Measurements from ENCODE around the gene FBLN7. TPM values are rescaled to one million over a fixed set of nuclear protein-coding genes. Genes with fewer than 3 reads are reported as not detected.

FBLN7 gene
- total and polyA plus RNA-seq, 2 experiments from 2014 or later: 1.6 to 1.7 TPM

DNA sequence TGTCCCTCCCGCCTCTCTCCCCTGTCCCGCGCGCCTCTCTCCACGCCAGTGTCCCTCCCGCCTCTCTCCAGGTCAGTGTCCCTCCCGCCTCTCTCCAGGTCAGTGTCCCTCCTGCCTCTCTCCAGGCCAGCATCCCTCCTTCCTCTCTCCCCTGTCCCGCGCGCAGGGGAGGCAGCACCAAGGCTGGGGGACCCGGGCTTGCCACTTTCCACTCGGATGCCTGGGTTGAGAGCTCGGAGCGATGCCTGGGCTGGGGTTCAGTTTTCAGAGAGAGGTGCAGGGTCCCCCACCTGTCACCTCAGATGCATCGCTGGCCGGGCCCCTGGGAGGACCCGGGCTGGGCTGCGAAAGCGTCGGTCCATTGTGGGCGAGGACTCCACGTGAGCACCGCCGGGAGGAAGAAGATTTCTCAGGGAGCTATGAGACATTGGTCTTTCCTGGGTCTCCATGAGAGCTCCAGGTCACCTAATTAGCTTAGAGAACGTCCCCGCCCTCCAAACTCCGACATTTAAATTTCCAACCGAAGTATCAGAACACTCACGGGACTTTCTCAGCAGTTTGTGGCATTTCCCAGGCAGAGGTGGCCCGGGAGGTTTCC is 2.1 kb downstream of the FBLN7 start:
- Histone ChIP-seq H3K9me3 (ENCODE audit: low read depth) (no peaks in the 10 kb centered on the region), H3K4me2 (peak overlapping the region; percentile 71), H3K36me3 (replicated peaks; ENCODE audit: insufficient read depth, low read depth) (no peaks in the 10 kb centered on the region), H3K4me3 (no peak overlapping the region), H3K27ac (no peak overlapping the region), H3K79me2 (no peaks in the 10 kb centered on the region), H2AFZ (no peak overlapping the region), H3K27me3 (peaks cover 27% of the 10 kb centered on the region), H4K20me1 (ENCODE audit: insufficient read depth, poor library complexity, severe bottlenecking) (no peaks in the 10 kb centered on the region), H3K9me2 (replicated peaks; ENCODE audit: insufficient read depth) (no peaks in the 10 kb centered on the region), H3K4me1 (ENCODE audit: insufficient read depth) (no peaks in the 10 kb centered on the region)
- 15% methylated on average over 25 of the region's 30 CpGs for WGBS (ENCODE audit: low lambda C conversion rate, missing lambda C conversion rate)
- DNase-seq (ENCODE audit: low spot score): no peak
- TF ChIP-seq EZH2 (IDR thresholded peaks at IDR 0.05; ENCODE audit: borderline replicate concordance): peak; percentile 79
- TF ChIP-seq EZH2phosphoT487 (IDR thresholded peaks at IDR 0.05; ENCODE audit: low read depth, severe bottlenecking, unreplicated experiment): no peak

DNA sequence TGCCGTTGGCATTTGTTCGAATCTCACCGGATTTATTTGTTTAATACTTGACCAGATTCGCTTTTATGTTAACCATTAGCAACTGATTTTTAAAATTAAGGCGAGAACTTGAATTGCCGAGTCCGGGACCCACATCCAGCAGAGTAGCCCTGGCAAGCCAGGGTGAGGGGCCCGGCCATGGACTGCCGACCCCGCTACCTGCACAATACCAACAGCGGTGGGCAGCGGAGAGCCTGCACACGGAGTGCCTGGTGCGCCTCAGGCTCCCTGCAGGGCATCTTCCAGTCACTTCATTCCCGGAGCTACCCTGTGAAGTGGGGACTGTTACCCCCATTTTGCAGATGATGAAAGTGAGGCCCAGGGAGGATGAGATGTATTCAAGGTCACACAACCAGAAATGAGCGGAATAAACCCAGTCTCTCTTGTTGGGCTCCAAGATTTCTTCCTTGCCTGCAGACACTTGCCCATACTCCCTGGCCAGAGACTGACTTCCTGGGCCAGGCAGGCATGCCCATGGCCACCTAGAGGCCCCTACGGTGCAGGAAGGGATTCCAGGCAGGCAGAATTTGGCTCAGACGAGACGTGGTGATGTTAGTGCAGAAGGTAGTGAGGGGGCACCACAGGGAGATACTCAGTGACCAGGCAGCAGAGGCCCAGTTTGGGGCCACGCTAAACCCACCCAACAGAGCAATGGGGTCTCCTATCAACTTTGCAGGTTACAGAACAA is 2.9 kb downstream of the FBLN7 start:
- Histone ChIP-seq H3K4me1 (ENCODE audit: insufficient read depth) (no peaks in the 10 kb centered on the region), H3K27ac (no peak overlapping the region), H2AFZ (no peak overlapping the region), H3K79me2 (no peaks in the 10 kb centered on the region), H3K9me2 (replicated peaks; ENCODE audit: insufficient read depth) (no peaks in the 10 kb centered on the region), H3K4me3 (no peak overlapping the region), H3K4me2 (peak overlapping the region; percentile 71), H3K9me3 (ENCODE audit: low read depth) (no peaks in the 10 kb centered on the region), H3K36me3 (replicated peaks; ENCODE audit: insufficient read depth, low read depth) (no peaks in the 10 kb centered on the region), H4K20me1 (ENCODE audit: insufficient read depth, poor library complexity, severe bottlenecking) (no peaks in the 10 kb centered on the region), H3K27me3 (peaks cover 27% of the 10 kb centered on the region)
- TF ChIP-seq, protein P1, sequence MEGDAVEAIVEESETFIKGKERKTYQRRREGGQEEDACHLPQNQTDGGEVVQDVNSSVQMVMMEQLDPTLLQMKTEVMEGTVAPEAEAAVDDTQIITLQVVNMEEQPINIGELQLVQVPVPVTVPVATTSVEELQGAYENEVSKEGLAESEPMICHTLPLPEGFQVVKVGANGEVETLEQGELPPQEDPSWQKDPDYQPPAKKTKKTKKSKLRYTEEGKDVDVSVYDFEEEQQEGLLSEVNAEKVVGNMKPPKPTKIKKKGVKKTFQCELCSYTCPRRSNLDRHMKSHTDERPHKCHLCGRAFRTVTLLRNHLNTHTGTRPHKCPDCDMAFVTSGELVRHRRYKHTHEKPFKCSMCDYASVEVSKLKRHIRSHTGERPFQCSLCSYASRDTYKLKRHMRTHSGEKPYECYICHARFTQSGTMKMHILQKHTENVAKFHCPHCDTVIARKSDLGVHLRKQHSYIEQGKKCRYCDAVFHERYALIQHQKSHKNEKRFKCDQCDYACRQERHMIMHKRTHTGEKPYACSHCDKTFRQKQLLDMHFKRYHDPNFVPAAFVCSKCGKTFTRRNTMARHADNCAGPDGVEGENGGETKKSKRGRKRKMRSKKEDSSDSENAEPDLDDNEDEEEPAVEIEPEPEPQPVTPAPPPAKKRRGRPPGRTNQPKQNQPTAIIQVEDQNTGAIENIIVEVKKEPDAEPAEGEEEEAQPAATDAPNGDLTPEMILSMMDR (IDR thresholded peaks at IDR 0.05; ENCODE audit: poor library complexity): no peak
- no peak for TF ChIP-seq EZH2phosphoT487 (IDR thresholded peaks at IDR 0.05; ENCODE audit: low read depth, severe bottlenecking, unreplicated experiment)
- no peak for TF ChIP-seq EZH2 (IDR thresholded peaks at IDR 0.05; ENCODE audit: borderline replicate concordance)
- DNase-seq (ENCODE audit: low spot score): no peak
- 84% methylated on average over 20 of the region's 20 CpGs for WGBS (ENCODE audit: low lambda C conversion rate, missing lambda C conversion rate)

DNA sequence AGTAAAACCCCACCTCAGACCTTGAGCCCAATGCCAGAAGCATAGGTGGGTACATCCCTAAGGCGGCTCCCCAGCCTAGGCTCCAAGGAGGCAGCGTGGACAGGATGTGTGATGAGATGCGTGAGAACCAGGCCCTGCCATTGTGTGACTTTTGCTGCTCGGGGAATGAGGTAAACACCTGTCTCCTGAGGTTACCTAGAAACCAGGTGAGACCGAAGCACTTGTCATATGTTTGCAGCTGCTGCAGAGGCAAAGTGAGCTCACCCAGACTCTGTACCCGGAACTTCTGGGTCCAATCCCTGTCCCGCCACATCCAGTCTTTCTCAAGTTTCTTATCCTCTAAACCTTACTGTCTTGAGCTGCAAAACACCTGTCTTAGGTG is 3.4 kb downstream of the FBLN7 start:
- 87% methylated on average over 7 of the region's 7 CpGs for WGBS (ENCODE audit: low lambda C conversion rate, missing lambda C conversion rate)
- no peak for TF ChIP-seq EZH2 (IDR thresholded peaks at IDR 0.05; ENCODE audit: borderline replicate concordance)
- TF ChIP-seq EZH2phosphoT487 (IDR thresholded peaks at IDR 0.05; ENCODE audit: low read depth, severe bottlenecking, unreplicated experiment): no peak
- no peak for DNase-seq (ENCODE audit: low spot score)
- H3K4me2 ChIP-seq: no peak overlapping the region
- H3K27ac ChIP-seq: no peak overlapping the region
- H3K9me3 ChIP-seq (ENCODE audit: low read depth): no peaks in the 10 kb centered on the region
- H3K4me3 ChIP-seq: no peak overlapping the region
- peaks cover 27% of the 10 kb centered on the region for H3K27me3 ChIP-seq
- H2AFZ ChIP-seq: no peak overlapping the region
- no peaks in the 10 kb centered on the region for H3K79me2 ChIP-seq
- no peaks in the 10 kb centered on the region for H3K4me1 ChIP-seq (ENCODE audit: insufficient read depth)
- H3K9me2 ChIP-seq (replicated peaks; ENCODE audit: insufficient read depth): no peaks in the 10 kb centered on the region
- H4K20me1 ChIP-seq (ENCODE audit: insufficient read depth, poor library complexity, severe bottlenecking): no peaks in the 10 kb centered on the region
- H3K36me3 ChIP-seq (replicated peaks; ENCODE audit: insufficient read depth, low read depth): no peaks in the 10 kb centered on the region

DNA sequence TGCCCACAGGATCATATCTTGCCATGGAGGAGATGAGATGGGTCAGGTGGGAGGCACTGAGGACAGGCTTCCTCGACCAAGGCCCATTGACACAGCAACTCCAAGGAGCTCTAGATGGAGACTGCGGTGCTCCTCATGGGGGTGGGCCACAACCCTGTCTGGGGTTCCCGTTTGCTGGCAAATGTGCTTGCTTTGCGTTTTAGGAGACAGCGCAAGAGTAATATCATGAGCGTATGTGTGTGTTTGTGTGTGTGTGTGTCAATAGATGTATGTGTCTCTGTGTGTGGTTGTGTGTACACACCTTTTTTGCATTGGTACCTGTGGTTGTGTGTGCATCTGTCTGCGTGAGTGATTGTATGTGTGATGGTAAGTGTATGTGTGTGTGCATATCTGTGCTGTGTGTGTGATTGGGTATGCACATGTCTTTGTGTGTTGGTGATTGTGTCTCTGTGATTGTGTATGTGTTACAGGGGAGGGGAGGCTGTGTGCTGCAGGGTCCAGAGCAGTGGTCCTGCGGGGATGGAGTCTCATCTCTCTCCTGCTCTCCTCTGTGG is 4.4 kb downstream of the FBLN7 start:
- no peak overlapping the region for H2AFZ ChIP-seq
- no peaks in the 10 kb centered on the region for H4K20me1 ChIP-seq (ENCODE audit: insufficient read depth, poor library complexity, severe bottlenecking)
- peaks cover 20% of the 10 kb centered on the region for H3K27me3 ChIP-seq
- TF ChIP-seq, protein P1 (IDR thresholded peaks at IDR 0.05; ENCODE audit: poor library complexity): no peak
- TF ChIP-seq EZH2 (IDR thresholded peaks at IDR 0.05; ENCODE audit: borderline replicate concordance): no peak
- TF ChIP-seq EZH2phosphoT487 (IDR thresholded peaks at IDR 0.05; ENCODE audit: low read depth, severe bottlenecking, unreplicated experiment): no peak
- H3K27ac ChIP-seq: no peak overlapping the region
- no peaks in the 10 kb centered on the region for H3K79me2 ChIP-seq
- no peaks in the 10 kb centered on the region for H3K9me3 ChIP-seq (ENCODE audit: low read depth)
- 96% methylated on average over 8 of the region's 8 CpGs for WGBS (ENCODE audit: low lambda C conversion rate, missing lambda C conversion rate)
- H3K36me3 ChIP-seq (replicated peaks; ENCODE audit: insufficient read depth, low read depth): no peaks in the 10 kb centered on the region
- H3K4me1 ChIP-seq (ENCODE audit: insufficient read depth): no peaks in the 10 kb centered on the region
- DNase-seq (ENCODE audit: low spot score): no peak
- no peaks in the 10 kb centered on the region for H3K9me2 ChIP-seq (replicated peaks; ENCODE audit: insufficient read depth)
- no peak overlapping the region for H3K4me3 ChIP-seq
- no peak overlapping the region for H3K4me2 ChIP-seq

Measured in hepatocyte (in vitro differentiated cells).